Hematopoietic multipotent progenitor cell treated with erythropoietin and hydrocortisone succinate and interleukin-3 and kit ligand, for 6 days (in vitro differentiated cells): ENCODE results near the gene CCDC88C.
"Not testable (repeated sequence)": the region's sequence is repeated elsewhere in the genome, so short reads cannot be mapped to it uniquely, and the experiment has no call there.

ENCODE experiments used
- DNase-seq: peaks from one replicate; pipeline ENCODE4 v3.0.0-alpha.2; 2015

CCDC88C gene

DNA sequence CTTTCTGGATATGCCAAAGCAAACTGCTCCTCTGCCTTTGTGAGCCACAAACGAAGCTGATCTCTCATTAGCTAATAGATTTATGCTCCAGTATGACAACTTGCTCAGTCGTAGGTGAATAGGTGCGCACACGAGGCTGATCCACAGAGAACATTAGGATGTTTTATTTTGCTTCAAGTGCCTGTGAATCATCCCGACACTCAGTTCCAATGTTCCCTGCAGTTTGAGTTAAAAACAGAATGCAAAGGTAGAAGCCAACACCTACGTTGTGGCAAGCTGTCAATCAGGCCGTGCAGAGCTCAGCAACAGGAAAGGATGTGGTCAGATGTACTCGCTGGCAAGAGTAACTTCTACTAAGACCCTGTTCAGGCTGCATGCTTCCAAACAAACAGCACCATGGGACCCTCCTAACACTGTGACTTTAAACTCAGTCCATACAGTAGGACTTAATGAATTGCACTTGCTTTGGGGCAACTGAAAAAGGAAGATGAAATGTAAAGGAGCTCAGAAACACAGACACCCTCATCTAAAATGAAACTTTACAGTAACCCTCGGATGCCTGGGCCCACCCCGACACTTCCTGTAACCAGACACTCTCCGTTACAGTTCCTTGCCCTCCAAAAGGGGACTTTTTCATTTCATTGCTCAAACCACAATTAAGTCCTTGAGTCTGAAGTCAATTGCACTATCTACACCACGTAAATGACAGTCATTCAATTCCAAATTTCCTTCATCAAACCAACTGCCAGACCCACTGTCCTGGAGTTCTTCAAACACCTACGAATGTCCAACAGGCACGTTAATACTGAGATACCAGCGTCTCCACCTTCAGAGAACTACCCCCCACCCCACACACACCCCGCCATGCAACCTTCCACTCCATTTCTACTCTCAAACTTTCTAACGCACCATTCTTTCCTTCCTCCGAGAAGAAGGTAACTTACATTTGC, 1.6 kb downstream of the CCDC88C start:
- peak; percentile 67 for DNase-seq

- no peak for DNase-seq
Measured at GRCh38 chr14:91414475-91414833, 3.2 kb downstream of the CCDC88C start.

- DNase-seq: no peak
Measured at GRCh38 chr14:91413547-91414474, 3.8 kb downstream of the CCDC88C start.

DNA sequence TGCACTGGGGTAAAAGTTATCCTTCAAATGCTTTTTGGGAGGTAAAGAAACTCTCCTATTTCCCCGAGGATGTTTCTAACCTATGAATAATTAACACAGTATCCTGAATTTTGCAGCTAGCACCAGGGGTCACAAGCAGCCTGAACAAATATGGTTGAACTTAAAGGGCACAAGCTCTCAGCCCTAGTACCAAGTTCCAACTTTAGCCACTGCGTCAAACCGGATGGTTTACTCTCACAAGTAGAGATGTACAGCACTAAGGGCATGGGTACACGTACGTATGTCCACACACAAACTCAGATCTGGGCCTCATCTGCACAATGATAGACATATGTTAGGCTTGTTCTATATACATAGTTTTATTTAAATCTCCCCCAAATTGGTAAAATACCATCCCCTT, 4.7 kb downstream of the CCDC88C start:
- DNase-seq: no peak

DNA sequence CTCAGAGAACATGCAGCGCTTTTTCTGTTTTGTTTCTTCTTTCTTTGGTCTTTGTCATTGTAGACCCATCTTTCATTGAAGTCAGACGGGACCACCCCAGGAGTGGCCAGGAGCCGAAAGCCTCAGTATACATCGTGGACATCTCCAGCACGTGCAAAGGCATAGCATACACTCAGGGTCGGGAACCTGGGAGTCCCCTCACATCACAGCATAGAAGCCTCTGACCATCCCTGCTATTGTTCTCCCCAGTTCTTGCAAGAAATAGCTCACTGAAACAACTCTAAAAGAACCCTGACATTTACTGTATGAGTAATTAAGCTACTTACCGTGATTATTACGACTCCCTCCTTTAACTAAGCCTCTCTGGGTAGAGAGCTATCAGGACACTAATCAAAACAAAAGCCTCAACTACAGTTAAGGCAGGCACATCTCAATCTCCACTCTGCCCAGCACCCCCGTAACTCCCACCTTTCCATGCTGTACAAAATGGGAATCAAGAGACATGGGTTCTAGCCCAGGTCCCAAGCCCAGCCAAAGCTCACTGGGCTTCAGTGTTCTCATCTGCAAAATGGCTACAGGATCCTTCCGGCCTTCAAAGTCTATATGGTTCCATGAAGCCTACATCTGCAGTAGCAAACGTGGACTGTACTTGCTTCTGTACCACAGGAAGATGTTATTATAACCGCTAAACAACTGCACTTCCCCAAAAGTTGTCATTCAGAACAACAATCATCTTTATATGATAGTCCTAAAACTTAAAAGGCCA, 6.7 kb downstream of the CCDC88C start:
- peak; percentile 32 for DNase-seq

DNA sequence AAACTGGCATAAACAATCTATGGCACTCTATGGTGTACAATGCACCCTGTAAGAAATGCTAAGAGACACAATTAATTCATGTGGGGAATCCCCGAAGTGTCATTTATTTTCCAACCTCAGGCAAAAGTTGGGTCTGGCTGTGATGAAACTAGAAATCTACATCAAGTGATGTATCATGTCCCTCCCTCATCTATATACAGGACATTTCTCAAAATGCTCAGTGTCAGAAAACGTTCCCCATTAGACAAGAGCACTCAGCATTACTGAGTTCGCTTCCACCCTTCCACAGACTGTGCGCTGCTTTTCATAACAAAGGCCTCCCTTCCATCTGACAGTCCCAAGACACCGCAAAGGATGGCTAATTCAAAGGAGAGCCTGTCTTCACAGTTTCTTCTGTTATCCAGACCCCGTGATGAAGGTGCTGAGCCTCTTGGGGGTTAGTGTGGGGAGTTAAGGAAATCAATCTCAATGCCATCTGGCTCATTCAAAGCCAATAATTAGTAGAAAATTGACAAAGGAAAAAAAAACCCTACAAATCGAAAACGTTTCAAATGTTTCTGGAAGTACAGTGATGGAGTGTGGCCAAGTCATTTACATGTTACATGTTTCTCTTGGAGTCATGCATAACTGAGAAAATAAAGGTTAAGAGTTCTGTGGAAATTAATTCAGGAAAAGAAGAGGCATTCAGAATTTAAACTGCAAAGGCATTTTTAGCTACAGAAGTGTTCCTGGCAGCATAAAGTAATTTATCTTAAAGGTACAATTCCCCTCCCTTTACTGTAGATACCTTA, 7.5 kb downstream of the CCDC88C start:
- no peak for DNase-seq

DNA sequence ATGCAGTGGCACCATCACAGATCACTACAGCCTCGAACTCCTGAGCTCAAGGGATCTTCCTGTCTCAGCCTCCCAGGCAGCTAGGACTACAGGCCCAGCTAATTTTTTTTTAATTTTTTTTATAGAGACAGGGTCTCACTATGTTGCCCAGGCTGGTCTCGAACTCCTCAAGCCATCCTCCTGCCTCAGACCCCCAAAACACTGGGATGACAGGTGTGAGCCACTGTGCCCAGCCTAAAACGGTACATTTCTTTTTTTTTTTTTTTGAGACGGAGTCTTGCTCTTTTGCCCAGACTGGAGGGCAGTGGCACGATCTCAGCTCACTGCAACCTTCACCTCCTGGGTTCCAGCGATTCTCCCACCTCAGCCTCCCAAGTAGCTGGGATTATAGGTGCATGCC, 8.4 kb downstream of the CCDC88C start:
- DNase-seq: not testable (repeated sequence)

GRCh38 chr14:91406982-91407381, 10.6 kb downstream of the CCDC88C start:
- DNase-seq: no peak

- DNase-seq: no peak
Measured at GRCh38 chr14:91406451-91406850, 11.2 kb downstream of the CCDC88C start.

- DNase-seq: no peak
Measured at GRCh38 chr14:91405724-91406435, 11.7 kb downstream of the CCDC88C start.

GRCh38 chr14:91405241-91405721, 12.3 kb downstream of the CCDC88C start:
- no peak for DNase-seq

- peak; percentile 98 for DNase-seq
Measured at GRCh38 chr14:91402771-91403600, 14.6 kb downstream of the CCDC88C start.

DNA sequence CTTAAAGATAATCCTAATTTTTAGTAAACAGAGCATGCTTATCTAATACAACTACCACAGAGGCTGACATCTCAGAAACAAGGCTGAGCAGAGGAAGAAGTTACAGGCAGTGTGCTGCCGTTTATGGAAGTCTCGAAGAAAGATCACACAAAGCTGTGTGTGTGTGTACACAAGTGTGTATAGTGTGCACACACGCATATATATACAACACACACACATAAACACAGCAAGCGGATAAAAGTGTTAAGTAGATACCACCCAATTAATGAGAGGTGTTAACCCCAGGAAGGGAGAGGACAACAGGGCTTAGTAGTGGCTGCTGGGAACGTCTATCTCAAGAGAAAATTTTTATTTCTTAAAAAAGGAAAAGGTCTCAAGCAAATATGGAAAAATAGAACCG, 15.3 kb downstream of the CCDC88C start:
- peak; percentile 81 for DNase-seq

DNA sequence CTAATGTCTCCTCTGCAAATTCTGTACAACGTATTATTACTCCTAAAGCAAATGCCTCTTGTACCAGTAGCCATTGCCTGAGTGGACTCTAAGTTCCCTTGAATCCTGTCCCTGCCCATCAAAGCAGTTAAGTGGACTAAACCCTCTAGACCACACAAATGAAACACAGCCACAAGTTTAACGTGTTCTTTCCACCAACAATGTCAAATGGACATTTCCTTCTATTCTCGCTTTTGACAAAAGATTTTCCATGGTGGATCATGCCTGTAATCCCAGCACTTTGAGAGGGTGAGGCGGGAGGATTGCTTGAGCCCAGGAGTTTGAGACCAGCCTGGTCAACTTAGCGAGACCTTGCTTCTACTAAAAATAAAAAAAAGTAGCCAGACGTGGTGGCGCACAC, 15.9 kb downstream of the CCDC88C start:
- DNase-seq: no peak

DNA sequence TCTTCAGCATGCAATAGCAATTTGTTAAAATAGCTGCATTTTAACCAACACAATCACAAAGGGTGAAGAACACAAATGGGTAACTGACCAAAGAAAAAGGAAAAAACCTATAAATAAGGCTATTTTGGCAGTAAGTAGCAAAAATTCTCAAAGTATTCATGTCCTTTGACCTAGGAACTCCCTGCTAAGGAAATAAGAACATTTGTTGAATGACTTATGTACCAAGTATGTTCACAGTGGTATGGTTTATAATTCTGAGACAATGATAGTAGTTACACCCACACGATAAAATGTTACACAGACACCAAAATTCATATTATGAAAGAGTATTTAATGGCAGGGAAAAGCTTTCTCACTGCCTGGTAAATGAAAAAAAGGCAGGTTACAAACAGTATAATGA, 16.9 kb downstream of the CCDC88C start:
- DNase-seq: no peak

- DNase-seq: peak; percentile 51
Measured at GRCh38 chr14:91399868-91400640, 17.6 kb downstream of the CCDC88C start.

GRCh38 chr14:91398707-91399106, 18.9 kb downstream of the CCDC88C start:
- peak; percentile 64 for DNase-seq

DNA sequence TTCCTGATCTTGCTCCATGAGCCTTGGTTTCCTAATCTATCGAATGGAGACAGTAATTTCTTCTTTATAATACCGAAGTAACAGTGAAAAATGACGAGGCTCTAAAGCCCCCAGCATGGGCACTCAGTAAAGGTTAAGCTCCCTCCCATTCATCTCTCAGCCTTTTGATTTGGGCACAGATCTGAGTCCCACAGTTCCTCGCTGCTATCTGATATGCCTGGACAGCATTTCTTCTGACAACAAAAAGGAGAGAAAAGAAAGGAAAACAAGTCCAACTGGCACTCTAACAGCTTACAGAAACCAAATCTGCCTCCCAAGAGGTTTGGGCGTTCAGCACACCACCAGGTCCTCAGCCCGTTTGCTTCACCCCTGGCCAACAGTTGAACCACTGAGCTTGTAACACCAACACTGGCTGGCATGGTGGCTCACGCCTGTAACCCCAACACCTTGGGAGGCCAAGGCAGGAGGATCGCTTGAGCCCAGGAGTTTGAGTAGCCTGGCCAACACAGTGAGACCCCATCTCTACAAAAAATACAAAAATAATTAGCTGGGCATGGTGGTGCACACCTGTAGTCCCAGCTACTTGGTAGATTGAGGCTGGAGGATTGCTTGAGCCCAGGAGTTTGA, 19.5 kb downstream of the CCDC88C start:
- peak; percentile 50 for DNase-seq
